G401.6 (cell line): Measurements from ENCODE around the gene PUSL1.

ENCODE experiments used
- FAIRE-seq: peaks from 2 replicates; lab custom pipeline; 2012; peaks lifted over from hg19 to GRCh38; lab: Jason Lieb, UNC

Gene PUSL1

DNA sequence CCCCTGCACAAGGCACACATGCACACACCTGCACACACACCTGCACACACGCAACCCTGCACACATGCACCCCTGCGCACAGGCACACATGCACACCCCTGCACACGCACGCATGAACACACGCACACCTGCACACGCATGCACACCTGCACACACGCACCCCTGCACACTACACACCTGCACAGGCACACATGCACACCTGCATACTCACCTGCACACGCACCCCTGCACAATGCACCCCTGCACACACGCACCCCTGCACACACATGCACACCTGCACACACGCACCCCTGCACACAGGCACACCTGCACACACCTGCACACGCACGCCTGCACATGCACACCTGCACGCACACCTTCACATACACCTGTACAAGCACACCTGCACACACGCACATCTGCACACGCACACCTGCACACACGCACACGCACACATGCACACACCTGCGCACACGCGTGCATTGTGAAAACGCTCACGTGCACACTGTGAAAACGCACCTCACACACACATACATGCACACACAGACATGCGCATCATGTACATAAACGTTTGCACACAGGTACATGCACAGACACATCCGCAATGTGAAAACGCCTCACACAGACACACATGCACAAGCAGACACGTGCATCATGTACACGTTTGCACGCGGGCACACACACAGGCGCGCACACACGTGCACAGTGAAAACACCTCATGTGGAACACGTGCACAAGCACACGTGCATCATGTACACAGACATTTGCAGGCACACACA lies 32.6 kb downstream of the PUSL1 start:
- no peak for FAIRE-seq

DNA sequence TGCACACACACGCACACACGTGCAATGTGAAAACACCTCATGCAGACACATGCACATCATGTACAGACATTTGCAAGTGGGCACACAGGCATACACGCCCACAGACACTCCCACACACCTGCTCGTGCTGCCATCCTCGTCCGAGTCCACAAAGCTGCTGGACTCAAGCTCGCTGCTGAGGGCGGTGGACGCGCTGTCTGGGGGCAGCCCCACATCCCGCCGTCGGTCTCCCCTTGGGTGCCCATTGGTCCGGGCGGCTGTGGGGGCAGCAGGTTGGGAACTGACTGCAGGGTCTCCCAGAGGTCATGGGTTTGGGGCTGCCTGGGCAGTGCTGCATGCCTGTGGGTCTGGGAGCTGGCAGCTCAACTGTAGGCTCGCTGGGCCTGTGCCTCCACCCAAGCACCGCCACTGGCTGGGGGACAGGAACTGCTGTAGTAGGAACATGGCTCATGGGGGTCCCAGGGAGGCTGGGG lies 33.2 kb downstream of the PUSL1 start:
- no peak for FAIRE-seq

GRCh38 chr1:1342061-1342562 lies 33.7 kb downstream of the PUSL1 start:
- no peak for FAIRE-seq

DNA sequence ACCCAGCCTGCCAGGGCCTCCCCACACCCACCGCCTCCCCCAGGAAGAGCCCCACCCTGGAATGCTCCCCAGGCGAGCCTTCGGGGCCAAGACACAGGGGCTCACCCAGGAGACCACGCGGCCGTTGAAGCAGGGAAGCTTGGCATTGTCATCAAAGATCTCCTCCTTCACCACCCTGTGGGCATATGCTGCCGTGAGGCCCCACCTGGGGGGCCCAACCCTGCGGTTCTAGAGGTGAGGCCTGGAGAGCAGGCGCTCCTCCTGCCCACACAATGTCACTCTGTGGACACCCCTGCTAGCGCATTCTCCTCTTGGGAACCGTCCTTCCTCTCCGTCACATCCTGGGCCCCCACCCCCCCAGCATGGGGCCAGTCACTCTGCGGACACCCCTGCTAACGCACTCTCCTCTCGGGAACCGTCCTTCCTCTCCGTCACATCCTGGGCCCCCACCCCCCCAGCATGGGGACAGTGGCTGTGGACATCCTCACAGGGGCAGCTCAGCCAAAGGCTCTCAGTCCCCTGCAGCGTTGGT lies 34.3 kb downstream of the PUSL1 start:
- FAIRE-seq = no peak

DNA sequence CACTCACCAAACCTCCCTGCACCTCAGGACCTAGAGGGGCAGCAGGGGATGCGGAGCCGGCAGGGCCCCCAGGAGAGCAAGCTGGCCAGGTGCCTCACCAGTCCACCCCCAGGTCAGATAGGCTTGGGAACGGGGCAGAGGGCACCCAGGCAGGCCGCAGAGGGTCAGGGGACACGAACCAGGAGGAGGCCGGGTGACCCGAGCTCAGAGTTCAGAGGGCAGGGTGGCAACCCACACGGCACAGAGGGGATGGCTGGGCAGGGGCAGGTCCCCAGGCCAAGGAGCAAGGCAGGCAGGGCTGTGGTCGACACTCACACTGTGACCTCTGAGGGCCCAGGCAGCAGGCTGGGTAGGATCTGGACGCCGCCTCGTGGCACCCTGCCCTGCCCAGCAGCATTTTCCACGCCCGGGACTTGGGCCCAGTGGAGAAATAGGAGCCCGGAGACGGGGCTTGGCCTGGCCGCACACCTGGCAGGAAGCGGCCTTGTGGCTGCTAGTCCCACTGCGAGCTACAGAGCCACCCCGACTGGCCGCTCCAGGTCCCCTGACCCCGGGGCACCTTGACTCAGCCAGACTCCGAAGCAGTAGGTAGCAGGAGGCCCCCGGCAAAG lies 35.5 kb downstream of the PUSL1 start:
- FAIRE-seq = no peak

DNA sequence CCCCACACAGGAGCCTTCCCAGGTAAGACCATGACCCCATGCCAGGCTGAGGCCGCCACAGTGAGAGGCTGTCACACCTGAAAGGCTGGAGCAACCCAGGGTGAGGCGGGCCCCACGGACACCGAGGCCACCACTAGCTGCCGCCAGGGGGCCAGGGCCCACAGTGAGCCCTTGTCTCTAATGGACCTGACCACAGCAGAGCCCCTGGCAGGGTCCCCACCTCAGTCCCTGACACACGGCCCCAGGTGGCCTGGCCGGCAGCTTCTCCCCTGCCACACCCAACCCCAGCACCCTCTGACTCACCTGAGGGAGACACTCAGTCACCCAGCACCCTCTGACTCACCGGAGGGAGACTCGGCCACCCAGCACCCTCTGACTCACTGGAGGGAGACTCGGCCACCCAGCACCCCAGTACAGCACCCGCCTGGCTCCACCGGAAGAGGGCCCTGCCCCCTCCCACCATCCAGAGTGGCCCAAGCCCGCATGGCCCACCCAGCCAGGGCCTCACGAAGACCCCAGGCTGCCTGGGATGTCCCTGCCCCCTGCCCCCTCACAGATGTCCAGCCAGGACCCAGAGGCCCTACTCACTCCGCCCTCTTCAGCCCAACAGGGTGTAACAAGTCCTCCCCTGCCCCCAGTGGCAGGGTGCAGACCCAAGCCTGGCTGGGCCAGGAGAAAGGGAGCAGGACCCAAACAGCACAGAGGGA lies 36.4 kb downstream of the PUSL1 start:
- no peak for FAIRE-seq

DNA sequence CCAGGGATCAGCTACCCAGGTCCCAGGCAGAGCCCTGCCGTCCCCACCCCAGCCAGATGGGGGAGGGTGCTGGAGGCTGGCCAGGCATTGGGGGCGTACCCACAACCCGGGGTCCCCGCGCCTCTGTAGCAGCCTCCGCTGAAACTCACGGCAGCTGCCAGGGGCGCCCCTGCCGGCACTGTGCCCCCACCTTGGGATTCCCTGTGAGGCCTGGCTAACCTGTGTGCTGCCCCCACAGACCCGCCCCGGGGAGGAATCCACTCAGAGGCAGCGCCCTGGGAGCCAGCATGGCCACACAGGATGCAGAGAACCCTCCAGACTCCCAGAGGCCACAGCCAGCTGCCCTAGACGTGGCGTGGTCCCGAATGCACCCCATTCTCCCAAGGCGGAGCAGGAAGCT lies 37.0 kb downstream of the PUSL1 start:
- FAIRE-seq = no peak

DNA sequence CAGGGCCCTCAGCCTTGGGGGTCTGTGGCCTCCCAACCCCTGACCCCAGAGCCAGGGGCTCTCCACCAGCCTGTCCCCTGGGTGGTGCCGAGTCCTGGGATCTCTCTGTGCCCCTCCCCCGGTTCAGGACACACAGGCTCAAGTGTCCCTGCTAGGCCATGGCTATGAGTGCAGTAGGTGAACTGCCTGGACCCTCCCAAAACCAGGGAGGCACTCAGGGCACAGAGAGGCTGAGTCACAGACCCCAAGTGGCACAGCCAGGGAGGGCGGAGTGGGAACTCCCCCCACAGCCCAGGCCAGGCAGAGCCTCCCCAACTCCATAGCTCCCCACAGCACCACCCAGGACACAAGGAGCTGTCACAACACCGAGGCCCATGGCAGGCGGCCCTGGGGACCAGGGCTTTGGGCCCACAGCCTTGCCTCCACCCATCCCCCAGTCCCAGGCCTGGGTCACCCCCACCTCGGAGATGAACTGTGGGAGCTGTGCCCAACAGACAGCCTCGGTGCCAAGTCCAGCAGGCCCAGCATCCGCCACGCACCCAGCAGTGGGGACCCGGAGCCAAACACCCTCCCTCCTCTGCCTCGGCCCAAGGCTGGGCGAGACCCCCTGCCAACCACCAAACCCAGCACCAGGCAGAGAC lies 37.6 kb downstream of the PUSL1 start:
- FAIRE-seq = no peak

DNA sequence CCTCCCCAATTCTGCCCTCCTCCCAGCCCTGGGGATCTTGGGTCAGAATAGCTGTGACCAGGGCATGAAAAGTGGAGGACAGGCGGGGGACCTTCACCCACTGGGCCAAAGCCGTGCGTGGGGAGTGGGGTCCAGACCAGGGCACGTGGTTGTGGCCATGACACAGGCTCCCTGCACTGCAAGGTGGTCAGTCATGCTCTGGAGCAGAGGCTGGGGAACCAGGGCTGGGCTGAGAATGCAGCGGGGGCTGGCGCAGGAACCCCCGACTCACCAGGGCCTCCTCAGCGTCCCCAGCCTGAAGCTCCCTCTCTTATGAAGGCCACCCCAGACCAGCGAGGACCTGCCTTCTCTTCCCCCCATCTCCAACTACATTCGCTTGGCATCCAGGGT lies 38.1 kb downstream of the PUSL1 start:
- FAIRE-seq = no peak

DNA sequence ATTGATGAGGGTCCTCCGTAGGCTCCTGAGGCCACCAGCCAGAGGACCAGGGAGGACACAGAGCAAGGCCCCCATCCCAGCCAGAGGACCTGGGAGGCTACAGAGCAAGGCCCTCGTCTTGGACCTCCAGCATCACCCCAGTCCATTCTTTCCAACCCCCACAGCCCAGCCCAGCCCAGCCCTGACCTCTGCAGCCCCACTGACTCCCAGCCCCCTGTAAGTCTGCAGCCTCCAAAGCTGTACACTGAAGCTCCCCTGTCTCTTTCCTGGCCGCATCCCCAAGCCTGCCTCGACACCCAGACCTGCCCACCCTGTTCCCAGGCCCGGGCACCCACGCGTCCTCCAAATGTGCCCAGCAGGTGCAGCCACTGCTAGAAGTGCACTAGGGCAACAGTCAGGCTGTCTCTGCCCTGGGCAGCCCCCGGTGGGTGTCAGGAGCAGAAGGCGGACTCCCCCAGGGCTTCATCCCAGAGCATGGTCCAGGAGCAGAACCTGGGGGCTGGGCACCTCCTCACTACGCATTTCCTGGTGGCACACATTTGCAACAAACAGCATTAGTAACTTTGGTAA lies 38.7 kb downstream of the PUSL1 start:
- no peak for FAIRE-seq

- FAIRE-seq = no peak
Observed at GRCh38 chr1:1347663-1348419, 39.4 kb downstream of the PUSL1 start.

- FAIRE-seq = no peak
Observed at GRCh38 chr1:1348420-1349255, 40.2 kb downstream of the PUSL1 start.

DNA sequence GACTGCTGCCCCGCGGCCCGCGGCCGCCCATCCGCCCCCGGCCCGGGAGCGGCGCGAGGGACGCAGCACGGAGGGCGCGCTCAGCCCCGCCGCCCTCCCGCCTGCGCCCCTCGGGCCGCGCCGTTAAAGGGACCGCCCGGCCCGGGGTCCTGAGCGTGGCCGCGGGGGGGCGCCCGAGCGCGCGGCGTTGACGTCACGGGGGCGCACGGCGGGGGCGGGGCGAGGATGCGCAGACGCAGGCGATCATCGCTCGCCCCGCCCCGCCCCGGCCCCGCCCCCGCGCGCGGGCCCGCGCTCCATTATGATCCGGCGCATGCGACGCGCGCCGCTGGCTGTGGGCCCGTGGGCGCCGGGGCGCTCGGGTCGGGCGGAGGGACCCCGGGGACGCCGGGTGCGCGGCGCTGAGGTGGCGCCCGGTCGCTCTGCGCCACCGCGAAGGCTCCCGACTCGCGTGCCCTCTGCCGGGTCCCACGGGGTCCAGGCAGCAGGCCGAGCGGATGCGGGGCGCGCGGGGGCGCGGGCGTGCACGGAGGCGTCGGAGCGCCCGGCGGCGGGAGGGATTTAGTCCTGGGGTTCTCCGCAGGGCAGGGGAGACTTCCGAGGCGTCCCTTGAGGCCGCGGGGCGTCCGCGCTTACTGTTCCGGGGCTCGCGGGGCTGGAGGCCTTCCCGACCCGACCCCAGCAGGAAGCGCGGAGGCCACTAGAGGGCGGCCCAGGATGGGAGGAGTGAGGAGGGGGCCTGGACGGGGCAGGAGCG lies 41.0 kb downstream of the PUSL1 start, which contains the start of gene DVL1:
Gene DVL1, minus strand, starts transcription at position 163 of the 757 bp plus-strand sequence. CDS start 353 bp downstream, outside the sequence.
- FAIRE-seq = no peak

- FAIRE-seq = no peak
Observed at GRCh38 chr1:1351511-1352427, 43.4 kb downstream of the PUSL1 start.

- no peak for FAIRE-seq
Observed at GRCh38 chr1:1352786-1353388, 44.5 kb downstream of the PUSL1 start.

DNA sequence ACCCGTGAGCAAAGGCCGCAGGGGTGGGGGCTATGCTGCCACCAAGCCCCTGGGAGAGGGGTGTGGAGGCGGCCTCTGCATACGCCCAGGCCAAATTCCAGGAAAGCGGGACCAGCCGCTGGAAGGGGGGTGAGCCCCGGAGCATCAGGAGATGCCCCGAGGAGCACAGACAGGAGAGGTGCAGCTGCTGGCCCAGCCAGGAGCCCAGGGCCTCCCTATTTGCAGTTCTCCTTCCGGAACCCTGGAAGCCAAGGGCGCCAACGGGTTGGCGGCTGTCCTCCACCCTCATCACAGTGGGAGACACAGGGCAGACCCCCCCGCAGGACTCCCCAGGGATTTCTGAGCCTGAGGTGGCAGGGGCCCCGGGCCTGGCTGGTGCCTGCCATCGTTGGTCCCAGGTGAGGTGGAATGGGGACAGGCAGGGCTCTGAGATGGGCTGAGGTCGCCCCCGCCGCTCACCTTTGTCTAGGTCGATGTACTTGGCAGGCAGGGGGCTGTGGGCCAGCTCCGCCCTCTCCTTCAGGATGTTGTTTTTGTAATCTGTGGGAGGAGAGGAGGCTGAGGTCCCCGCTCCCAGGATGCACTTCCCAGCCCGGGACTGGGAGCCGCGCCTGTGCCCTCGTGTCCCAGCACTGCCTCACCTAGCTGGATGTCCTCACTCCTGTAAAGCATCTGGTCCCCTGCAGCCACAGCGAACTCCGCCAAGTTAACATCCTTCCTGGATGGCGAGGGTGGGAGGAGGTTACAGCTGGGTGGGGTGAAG lies 45.2 kb downstream of the PUSL1 start:
- FAIRE-seq = no peak
